H1 (cell line): ENCODE results near the gene PPP2R3B. TPM values are rescaled to one million over a fixed set of nuclear protein-coding genes. Genes with fewer than 3 reads are reported as not detected.

Source experiments
- CTCF ChIA-PET: fragments of 300-600 bp; sonication (Branson Sonifier 250); formaldehyde crosslinking; loops from one replicate; lab custom pipeline; 2021; ENCODE audit not compliant: partially characterized antibody; lab: Charles Lee
- POLR2A ChIA-PET: fragments of 300-600 bp; sonication (Branson Sonifier 250); formaldehyde crosslinking; loops from one replicate; lab custom pipeline; 2021; ENCODE audit warnings: inconsistent platforms; ENCODE audit not compliant: partially characterized antibody; lab: Charles Lee
- DNase-seq, 2 experiments: peaks; one replicate each; pipeline versions ENCODE4 v3.0.0 to v3.0.0-alpha.2; 2010 to 2022; ENCODE audit warnings: low spot score in 2 of 2, low read depth in 1 of 2, mixed read lengths in 1 of 2
- FAIRE-seq: peaks from 2 replicates; lab custom pipeline; 2011; peaks lifted over from hg19 to GRCh38; lab: Jason Lieb, UNC
- H2AFZ ChIP-seq: 2 replicates; pipeline ENCODE4 v1.8.1; 2012; ENCODE audit warnings: low read length, inconsistent platforms
- H2AK5ac ChIP-seq: 2 replicates; pipeline ENCODE4 v1.6.1; 2013; ENCODE audit warnings: low read depth, low read length
- H2BK120ac ChIP-seq: replicated peaks from 2 replicates; pipeline ENCODE3; 2013; ENCODE audit warnings: low read depth, low read length, inconsistent platforms
- H2BK12ac ChIP-seq: 2 replicates; pipeline ENCODE4 v1.6.1; 2013; ENCODE audit warnings: low read depth, low read length
- H2BK15ac ChIP-seq: 2 replicates; pipeline ENCODE4 v1.6.1; 2013; ENCODE audit warnings: low read length
- H2BK20ac ChIP-seq: 2 replicates; pipeline ENCODE4 v1.6.1; 2013; ENCODE audit warnings: low read length
- H2BK5ac ChIP-seq: 2 replicates; pipeline ENCODE4 v1.6.1; 2013; ENCODE audit warnings: low read depth, low read length
- H3K14ac ChIP-seq: 2 replicates; pipeline ENCODE4 v1.6.1; 2013; ENCODE audit warnings: inconsistent platforms; ENCODE audit not compliant: insufficient read length
- H3K18ac ChIP-seq: 2 replicates; pipeline ENCODE4 v1.6.1; 2013; ENCODE audit warnings: low read length; ENCODE audit errors: extremely low read depth
- H3K23ac ChIP-seq: 2 replicates; pipeline ENCODE4 v1.6.1; 2013; ENCODE audit warnings: inconsistent platforms; ENCODE audit not compliant: insufficient read length
- H3K23me2 ChIP-seq: 2 replicates; pipeline ENCODE4 v1.6.1; 2013; ENCODE audit warnings: low read depth, low read length
- H3K27ac ChIP-seq: 2 replicates; pipeline ENCODE4 v1.6.1; 2011; ENCODE audit warnings: low read depth, low read length, inconsistent platforms
- H3K27me3 ChIP-seq, 4 experiments: replicated peaks in 1 of 4; 1 replicate in 1 of 4; 2 replicates in 3 of 4; pipeline versions ENCODE4 v1.6.1 to v1.8.1; 2011 to 2013; ENCODE audit warnings: low read length in 3 of 4, mild to moderate bottlenecking in 3 of 4, inconsistent platforms in 2 of 4, mixed read lengths in 2 of 4, moderate library complexity in 1 of 4; ENCODE audit not compliant: control insufficient read depth in 3 of 4, insufficient read depth in 3 of 4; ENCODE audit errors: extremely low read depth in 1 of 4
- H3K36me3 ChIP-seq, 4 experiments: 2 replicates each; pipeline versions ENCODE4 v1.6.1 to v1.8.1; 2011 to 2013; ENCODE audit warnings: mild to moderate bottlenecking in 4 of 4, low read length in 3 of 4, moderate library complexity in 2 of 4, control low read depth in 1 of 4, inconsistent platforms in 1 of 4; ENCODE audit not compliant: insufficient read depth in 4 of 4, control insufficient read depth in 2 of 4
- H3K4ac ChIP-seq: replicated peaks from 2 replicates; pipeline ENCODE3; 2013; ENCODE audit warnings: low read length, low read depth, mixed read lengths, inconsistent platforms; ENCODE audit not compliant: insufficient read length
- H3K4me1 ChIP-seq, 4 experiments: replicated peaks in 1 of 4; 1 replicate in 1 of 4; 2 replicates in 3 of 4; pipeline versions ENCODE4 v1.6.1 to v1.8.1; 2011 to 2013; ENCODE audit warnings: low read length in 3 of 4, inconsistent platforms in 2 of 4, mixed read lengths in 1 of 4; ENCODE audit not compliant: insufficient read depth in 4 of 4, control insufficient read depth in 3 of 4
- H3K4me2 ChIP-seq, 2 experiments: 2 replicates each; pipeline versions ENCODE4 v1.6.1 to v1.8.1; 2011 to 2013; ENCODE audit warnings: low read depth in 2 of 2, low read length in 2 of 2, control low read depth in 1 of 2, inconsistent platforms in 1 of 2, mild to moderate bottlenecking in 1 of 2; ENCODE audit not compliant: insufficient read depth in 1 of 2
- H3K4me3 ChIP-seq, 4 experiments: fragments of 200-600, 300-600 bp in 1 of 4; sonication (generic), shearing (Covaris generic), sonication (Bioruptor Twin) in 1 of 4; 2 replicates each; pipeline versions ENCODE4 v1.5.1 to v1.8.1; 2011 to 2016; ENCODE audit warnings: low read length in 4 of 4, low read depth in 3 of 4, control low read depth in 2 of 4, inconsistent platforms in 2 of 4, mild to moderate bottlenecking in 2 of 4, mixed read lengths in 1 of 4, moderate library complexity in 1 of 4; ENCODE audit not compliant: insufficient read depth in 2 of 4; ENCODE audit errors: extremely low read depth in 1 of 4
- H3K56ac ChIP-seq: replicated peaks from 2 replicates; pipeline ENCODE3; 2013; ENCODE audit warnings: low read depth, mild to moderate bottlenecking, mixed read lengths, low read length, inconsistent platforms; ENCODE audit not compliant: insufficient read length
- H3K79me1 ChIP-seq: 2 replicates; pipeline ENCODE4 v1.6.1; 2013; ENCODE audit warnings: low read depth, low read length, control low read depth
- H3K79me2 ChIP-seq, 2 experiments: 2 replicates each; pipeline versions ENCODE4 v1.6.1 to v1.8.1; 2012 to 2013; ENCODE audit warnings: low read length in 2 of 2, mild to moderate bottlenecking in 2 of 2, inconsistent platforms in 1 of 2; ENCODE audit not compliant: insufficient read depth in 2 of 2, control insufficient read depth in 1 of 2
- H3K9ac ChIP-seq, 4 experiments: replicated peaks in 1 of 4; 1 replicate in 1 of 4; 2 replicates in 3 of 4; pipeline versions ENCODE4 v1.6.1 to v1.8.1; 2011 to 2013; ENCODE audit warnings: low read depth in 3 of 4, low read length in 3 of 4, control low read depth in 2 of 4, mild to moderate bottlenecking in 2 of 4, moderate library complexity in 2 of 4, inconsistent platforms in 1 of 4; ENCODE audit errors: extremely low read depth in 1 of 4
- H3K9me3 ChIP-seq, 2 experiments: 2 replicates each; pipeline versions ENCODE4 v1.6.1 to v1.8.1; 2012 to 2013; ENCODE audit warnings: mild to moderate bottlenecking in 2 of 2, moderate library complexity in 2 of 2, control low read depth in 1 of 2, inconsistent platforms in 1 of 2, low read depth in 1 of 2, low read length in 1 of 2, mixed read lengths in 1 of 2; ENCODE audit not compliant: insufficient read depth in 2 of 2
- H4K20me1 ChIP-seq, 2 experiments: replicated peaks in 1 of 2; 2 replicates each; pipeline versions ENCODE3 to v1.8.1; 2011 to 2013; ENCODE audit warnings: inconsistent platforms in 2 of 2, low read length in 2 of 2, mild to moderate bottlenecking in 1 of 2; ENCODE audit not compliant: insufficient read depth in 2 of 2, control insufficient read depth in 1 of 2
- H4K5ac ChIP-seq: 2 replicates; pipeline ENCODE4 v1.6.1; 2013; ENCODE audit warnings: low read length, low read depth, mixed read lengths, inconsistent platforms; ENCODE audit not compliant: insufficient read length
- H4K8ac ChIP-seq: 2 replicates; pipeline ENCODE4 v1.8.0; 2013; ENCODE audit warnings: mild to moderate bottlenecking, moderate library complexity, low read length, inconsistent platforms; ENCODE audit not compliant: insufficient read depth; ENCODE audit errors: extremely low read depth
- H4K91ac ChIP-seq: replicated peaks from 2 replicates; pipeline ENCODE3; 2013; ENCODE audit warnings: low read length, mixed read lengths, inconsistent platforms; ENCODE audit not compliant: insufficient read length
- BRCA1 ChIP-seq: IDR thresholded peaks from 2 replicates; pipeline ENCODE4 v1.6.1; 2012; ENCODE audit warnings: low read depth, low read length, improper control_type of control experiment
- EGR1 ChIP-seq: IDR thresholded peaks from 2 replicates; pipeline ENCODE4 v1.6.1; 2011; ENCODE audit warnings: low read depth, low read length, borderline replicate concordance
- KDM5A ChIP-seq: fragments of 200-600 bp; IDR thresholded peaks from 2 replicates; pipeline ENCODE4 v1.7.1; 2012; ENCODE audit warnings: mild to moderate bottlenecking, low read length, inconsistent platforms, mixed read lengths
- SP1 ChIP-seq: IDR thresholded peaks from 2 replicates; pipeline ENCODE4 v1.6.1; 2011; ENCODE audit warnings: low read depth, low read length
- TAF1 ChIP-seq: IDR thresholded peaks from 2 replicates; pipeline ENCODE4 v1.6.1; 2011; ENCODE audit warnings: mild to moderate bottlenecking, low read depth, low read length
- WGBS, 2 experiments: shearing (Covaris generic) in 1 of 2; methylation state at CpG; one replicate each; pipeline versions ENCODE4 v1.1.6 to v1.1.7; 2013 to 2015; ENCODE audit warnings: low lambda C conversion rate in 2 of 2, mixed read lengths in 2 of 2, inconsistent platforms in 1 of 2, low coverage in 1 of 2, missing lambda C conversion rate in 1 of 2; ENCODE audit not compliant: insufficient replicate concordance in 2 of 2, insufficient coverage in 1 of 2, insufficient read length in 1 of 2; ENCODE audit errors: extremely low coverage in 1 of 2, missing lambda C conversion rate in 1 of 2; 5-methylcytosine and 5-hydroxymethylcytosine counted together
- polyA plus RNA-seq, 7 experiments: library from polyadenylated mRNA; depleted of rRNA in 3 of 7; stranded (reverse) in 5 of 7; unstranded in 2 of 7; fragments of >200 nt in 5 of 7; fragments of 200-250 nt in 2 of 7; gene quantifications; 1 replicate in 5 of 7; 2 replicates in 1 of 7; 4 replicates in 1 of 7; pipeline versions ENCODE4 v1.2.1 to v1.2.3, GENCODE V29; 2011 to 2013; ENCODE audit warnings: missing spikeins in 2 of 7, mixed read lengths in 2 of 7
- total RNA-seq: library from RNA; stranded (reverse); fragmentation: NEBNext Ultra II Directional; extraction: Animal tissue kit (Norgen Biotek cat#: 25700); gene quantifications from 2 replicates; pipeline ENCODE4 v1.2.1, GENCODE V29; 2021

PPP2R3B gene
- total and polyA plus RNA-seq, 2 of the 8 experiments (the other 6 are each of a cell fraction or from before 2014, with no cell fraction given) = 47.6 to 86.7 TPM

- ChIA-PET POLR2A (no interaction called here), CTCF (no interaction called here)
- no peak overlapping the region for H2BK15ac ChIP-seq
- no peak overlapping the region for H2BK120ac ChIP-seq
- H3K4me2 ChIP-seq = peak overlapping the region; percentile 3 to 38; a peak in 2 of 4 replicates
- no peaks in the 10 kb centered on the region for H3K9me3 ChIP-seq
- peak overlapping the region; percentile 35; the same call in 1 of the 2 replicates for H4K8ac ChIP-seq
- no peak for TF ChIP-seq BRCA1
- TF ChIP-seq KDM5A = no peak
- TF ChIP-seq SP1 = no peak
- no peak for TF ChIP-seq TAF1
- peak; percentile 34; the same call in 1 of the 2 replicates for TF ChIP-seq EGR1
- no peak overlapping the region for H3K18ac ChIP-seq
- H3K4me3 ChIP-seq = peak overlapping the region in 2 of 4 experiments; percentile 12 to 95; a peak in 1 of 8 replicates
- no peak overlapping the region for H3K14ac ChIP-seq
- peaks cover 0 to 4% (median 3%) of the 10 kb centered on the region in 4 experiments; a peak in 3 of 7 replicates for H3K4me1 ChIP-seq
- H2AK5ac ChIP-seq = no peak overlapping the region
- FAIRE-seq (no peak), DNase-seq (no peak)
- peaks cover 0 to 6% of the 10 kb centered on the region in 2 experiments for H4K20me1 ChIP-seq
- no peak overlapping the region for H3K56ac ChIP-seq
- H3K36me3 ChIP-seq = peaks cover 5 to 29% (median 13%) of the 10 kb centered on the region in 4 experiments; a peak in 7 of 8 replicates
- no peak overlapping the region for H3K4ac ChIP-seq
- H2BK5ac ChIP-seq = no peak overlapping the region
- WGBS, 2 experiments = 29% methylated on average over 11 of the region's 28 CpGs; no CpG with 5 or more reads in 1 of the 2 experiments
- no peak overlapping the region for H3K27ac ChIP-seq
- H4K91ac ChIP-seq = no peak overlapping the region
- H3K79me2 ChIP-seq = peaks cover 0 to 9% of the 10 kb centered on the region in 2 experiments; a peak in 1 of 4 replicates
- H3K9ac ChIP-seq = no peak overlapping the region
- no peak overlapping the region for H2BK20ac ChIP-seq
- H3K23me2 ChIP-seq = peaks cover 10% of the 10 kb centered on the region; the same call in 1 of the 2 replicates
- no peak overlapping the region for H3K23ac ChIP-seq
- no peak overlapping the region for H2AFZ ChIP-seq
- no peaks in the 10 kb centered on the region for H3K27me3 ChIP-seq
- no peak overlapping the region for H2BK12ac ChIP-seq
- no peak overlapping the region for H4K5ac ChIP-seq
- H3K79me1 ChIP-seq = peaks cover 4% of the 10 kb centered on the region
Measured at GRCh38 chrX:317424-318067, 69.2 kb downstream of the PPP2R3B start.
